SKM-1 treated with dmso at 0.1 percent for 144 hours (cell line): ENCODE data around the gene ZCCHC2.

Source experiments
- DNase-seq: peaks from one replicate; lab custom pipeline; 2025; ENCODE audit not compliant: unreplicated experiment; lab: John Stamatoyannopoulos, UW

The ZCCHC2 gene

GRCh38 chr18:62574776-62575175 lies 52.0 kb downstream of the ZCCHC2 start:
- no peak for DNase-seq

GRCh38 chr18:62576271-62576670 lies 53.4 kb downstream of the ZCCHC2 start:
- DNase-seq = no peak

GRCh38 chr18:62576845-62577512 lies 54.2 kb downstream of the ZCCHC2 start:
- no peak for DNase-seq

- DNase-seq = no peak
Measured at GRCh38 chr18:62577765-62578164, 54.9 kb downstream of the ZCCHC2 start.

- DNase-seq = no peak
Measured at GRCh38 chr18:62578980-62579511, 56.2 kb downstream of the ZCCHC2 start.

- DNase-seq = no peak
Measured at GRCh38 chr18:62583376-62583775, 60.6 kb downstream of the ZCCHC2 start.

GRCh38 chr18:62584241-62585120 lies 61.7 kb downstream of the ZCCHC2 start:
- DNase-seq = peak; percentile 87

- no peak for DNase-seq
Measured at GRCh38 chr18:62585274-62586150, 62.7 kb downstream of the ZCCHC2 start.

GRCh38 chr18:62586151-62586774 lies 63.4 kb downstream of the ZCCHC2 start:
- peak; percentile 45 for DNase-seq

- DNase-seq = no peak
Measured at GRCh38 chr18:62586781-62587487, 64.1 kb downstream of the ZCCHC2 start.

GRCh38 chr18:62587689-62588088 lies 64.9 kb downstream of the ZCCHC2 start:
- DNase-seq = no peak

GRCh38 chr18:62588217-62588616 lies 65.4 kb downstream of the ZCCHC2 start:
- no peak for DNase-seq

- DNase-seq = no peak
Measured at GRCh38 chr18:62590799-62591590, 68.2 kb downstream of the ZCCHC2 start.

GRCh38 chr18:62596145-62597005 lies 73.5 kb downstream of the ZCCHC2 start:
- DNase-seq = no peak

GRCh38 chr18:62601871-62602270 lies 79.0 kb downstream of the ZCCHC2 start:
- no peak for DNase-seq

GRCh38 chr18:62602706-62603105 lies 79.9 kb downstream of the ZCCHC2 start:
- DNase-seq = no peak

GRCh38 chr18:62603211-62603610 lies 80.4 kb downstream of the ZCCHC2 start:
- DNase-seq = no peak

GRCh38 chr18:62603979-62604378 lies 81.2 kb downstream of the ZCCHC2 start:
- DNase-seq = no peak
